Esophagus squamous epithelium (tissue), 4 donors: ENCODE results near the gene CLK4.

ENCODE experiments used
- POLR2A ChIP-seq, 4 donors: fragments of 450-650 bp; IDR thresholded peaks; one replicate each; pipeline ENCODE4 v1.6.1; 2017; ENCODE audit warnings: antibody characterized with exemption in 4 of 4, mild to moderate bottlenecking in 4 of 4, moderate library complexity in 3 of 4
- TF ChIP-seq, protein P1 (sequence below), 6 experiments: fragments of 450-650 bp in 4 of 6; fragments of 200-600 bp in 2 of 6; sonication (generic) in 2 of 6; IDR thresholded peaks; one replicate each; pipeline ENCODE4 v1.5.1; 2016 to 2019; ENCODE audit warnings: antibody characterized with exemption in 6 of 6, mild to moderate bottlenecking in 4 of 6, moderate library complexity in 4 of 6

DNA sequence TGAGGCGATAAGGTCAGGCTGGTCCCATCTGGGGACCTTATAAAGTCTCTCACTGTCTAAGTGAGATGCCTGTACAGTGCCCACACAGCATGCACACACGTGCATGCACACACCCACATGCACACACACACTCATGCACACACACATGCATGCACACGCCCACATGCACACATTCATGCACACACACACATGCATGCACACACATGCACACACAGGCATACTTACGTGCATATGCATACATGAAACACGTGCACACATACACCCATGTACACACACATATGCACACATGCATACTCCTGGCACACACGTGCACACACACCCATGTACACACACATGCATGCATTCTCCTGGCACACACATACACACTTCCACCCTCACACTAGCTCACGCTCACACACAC, 48.9 kb downstream of the CLK4 start:
- TF ChIP-seq, protein P1, sequence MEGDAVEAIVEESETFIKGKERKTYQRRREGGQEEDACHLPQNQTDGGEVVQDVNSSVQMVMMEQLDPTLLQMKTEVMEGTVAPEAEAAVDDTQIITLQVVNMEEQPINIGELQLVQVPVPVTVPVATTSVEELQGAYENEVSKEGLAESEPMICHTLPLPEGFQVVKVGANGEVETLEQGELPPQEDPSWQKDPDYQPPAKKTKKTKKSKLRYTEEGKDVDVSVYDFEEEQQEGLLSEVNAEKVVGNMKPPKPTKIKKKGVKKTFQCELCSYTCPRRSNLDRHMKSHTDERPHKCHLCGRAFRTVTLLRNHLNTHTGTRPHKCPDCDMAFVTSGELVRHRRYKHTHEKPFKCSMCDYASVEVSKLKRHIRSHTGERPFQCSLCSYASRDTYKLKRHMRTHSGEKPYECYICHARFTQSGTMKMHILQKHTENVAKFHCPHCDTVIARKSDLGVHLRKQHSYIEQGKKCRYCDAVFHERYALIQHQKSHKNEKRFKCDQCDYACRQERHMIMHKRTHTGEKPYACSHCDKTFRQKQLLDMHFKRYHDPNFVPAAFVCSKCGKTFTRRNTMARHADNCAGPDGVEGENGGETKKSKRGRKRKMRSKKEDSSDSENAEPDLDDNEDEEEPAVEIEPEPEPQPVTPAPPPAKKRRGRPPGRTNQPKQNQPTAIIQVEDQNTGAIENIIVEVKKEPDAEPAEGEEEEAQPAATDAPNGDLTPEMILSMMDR (IDR thresholded peaks at IDR 0.05), result no peak
- no peak for TF ChIP-seq POLR2A (IDR thresholded peaks at IDR 0.05)
